ENCODE measurements around the gene FGFR3.

FGFR3 gene

GRCh38 chr4:1789552-1789951, 3.5 kb upstream of the FGFR3 start:
- ATAC-seq, result no peak

- no peak for ATAC-seq
These were observed 3.1 kb upstream of the FGFR3 start for GRCh38 chr4:1790005-1790404.

- no peak for ATAC-seq
These were observed 798 bp upstream of the FGFR3 start for GRCh38 chr4:1792158-1792831.

- ATAC-seq, result peak; percentile 25 to 30
These were observed 375 bp downstream of the FGFR3 start for GRCh38 chr4:1793496-1793840.

GRCh38 chr4:1793940-1794808, 1.1 kb downstream of the FGFR3 start:
- ATAC-seq, result no peak

- no peak for ATAC-seq
These were observed 1.8 kb downstream of the FGFR3 start for GRCh38 chr4:1794809-1795298.

- ATAC-seq, result no peak
These were observed 2.5 kb downstream of the FGFR3 start for GRCh38 chr4:1795299-1796195.

GRCh38 chr4:1796486-1797204, 3.6 kb downstream of the FGFR3 start:
- no peak for ATAC-seq

GRCh38 chr4:1797298-1797860, 4.3 kb downstream of the FGFR3 start:
- ATAC-seq, result no peak

- ATAC-seq, result no peak
These were observed 4.9 kb downstream of the FGFR3 start for GRCh38 chr4:1797861-1798579.

GRCh38 chr4:1798580-1799386, 5.7 kb downstream of the FGFR3 start:
- no peak for ATAC-seq

GRCh38 chr4:1799387-1800375, 6.6 kb downstream of the FGFR3 start:
- ATAC-seq, result no peak

GRCh38 chr4:1800805-1801204, 7.7 kb downstream of the FGFR3 start:
- no peak for ATAC-seq

- ATAC-seq, result no peak
These were observed 8.3 kb downstream of the FGFR3 start for GRCh38 chr4:1801286-1801958.

GRCh38 chr4:1802151-1802715, 9.1 kb downstream of the FGFR3 start:
- no peak for ATAC-seq

GRCh38 chr4:1802720-1803522, 9.8 kb downstream of the FGFR3 start:
- ATAC-seq, result no peak

Data from activated CD4-positive, CD25-positive, alpha-beta regulatory T cell treated with anti-CD3 and anti-CD28 coated beads, Interleukin-2, amount 50 U/mL, for 24 hours (primary cell).